ENCODE data around the gene ZNF451.

DNA sequence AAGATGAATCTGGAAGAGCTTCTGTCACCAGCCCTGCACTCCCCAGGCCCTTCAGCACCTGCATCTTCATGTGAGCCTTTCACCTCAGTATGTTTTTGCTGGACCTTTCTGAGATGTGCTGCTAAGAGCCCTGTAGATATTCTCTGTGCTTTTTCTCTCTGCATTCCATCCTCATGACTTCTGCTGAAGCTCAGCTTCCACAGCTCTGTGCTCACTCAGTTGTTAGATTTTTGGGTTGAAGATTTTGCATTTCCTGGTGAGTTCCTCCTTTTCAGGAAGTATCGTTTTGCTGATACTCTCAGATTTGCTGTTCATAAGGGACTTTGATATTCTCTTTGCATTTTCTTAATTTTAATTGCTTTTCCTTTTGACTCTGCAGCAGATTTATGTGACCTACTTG, 25.2 kb upstream of the ZNF451 start:
- TF ChIP-seq, protein P1, sequence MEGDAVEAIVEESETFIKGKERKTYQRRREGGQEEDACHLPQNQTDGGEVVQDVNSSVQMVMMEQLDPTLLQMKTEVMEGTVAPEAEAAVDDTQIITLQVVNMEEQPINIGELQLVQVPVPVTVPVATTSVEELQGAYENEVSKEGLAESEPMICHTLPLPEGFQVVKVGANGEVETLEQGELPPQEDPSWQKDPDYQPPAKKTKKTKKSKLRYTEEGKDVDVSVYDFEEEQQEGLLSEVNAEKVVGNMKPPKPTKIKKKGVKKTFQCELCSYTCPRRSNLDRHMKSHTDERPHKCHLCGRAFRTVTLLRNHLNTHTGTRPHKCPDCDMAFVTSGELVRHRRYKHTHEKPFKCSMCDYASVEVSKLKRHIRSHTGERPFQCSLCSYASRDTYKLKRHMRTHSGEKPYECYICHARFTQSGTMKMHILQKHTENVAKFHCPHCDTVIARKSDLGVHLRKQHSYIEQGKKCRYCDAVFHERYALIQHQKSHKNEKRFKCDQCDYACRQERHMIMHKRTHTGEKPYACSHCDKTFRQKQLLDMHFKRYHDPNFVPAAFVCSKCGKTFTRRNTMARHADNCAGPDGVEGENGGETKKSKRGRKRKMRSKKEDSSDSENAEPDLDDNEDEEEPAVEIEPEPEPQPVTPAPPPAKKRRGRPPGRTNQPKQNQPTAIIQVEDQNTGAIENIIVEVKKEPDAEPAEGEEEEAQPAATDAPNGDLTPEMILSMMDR (IDR thresholded peaks at IDR 0.05; ENCODE audit: extremely low read depth in 1 of 2, insufficient read depth in 1 of 2, low read depth in 1 of 2, low read length in 2 of 2), result no peak
- TF ChIP-seq FOS (IDR thresholded peaks at IDR 0.05; ENCODE audit: borderline replicate concordance, insufficient read depth, low read length), result no peak
- TF ChIP-seq JUN (IDR thresholded peaks at IDR 0.05; ENCODE audit: borderline replicate concordance, insufficient read depth, insufficient read length, low read depth), result no peak
- TF ChIP-seq POLR2AphosphoS5 (IDR thresholded peaks at IDR 0.05; ENCODE audit: insufficient read depth, low read depth, low read length), result no peak
- TF ChIP-seq, protein P2, sequence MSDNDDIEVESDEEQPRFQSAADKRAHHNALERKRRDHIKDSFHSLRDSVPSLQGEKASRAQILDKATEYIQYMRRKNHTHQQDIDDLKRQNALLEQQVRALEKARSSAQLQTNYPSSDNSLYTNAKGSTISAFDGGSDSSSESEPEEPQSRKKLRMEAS (IDR thresholded peaks at IDR 0.05; ENCODE audit: insufficient read depth, insufficient read length), result no peak
- TF ChIP-seq EZH2 (IDR thresholded peaks at IDR 0.05; ENCODE audit: borderline replicate concordance, low read depth, low read length, severe bottlenecking), result no peak
- TF ChIP-seq POLR2A (IDR thresholded peaks at IDR 0.05; ENCODE audit: low read depth, low read length), result no peak
